Ureter (tissue), 1 donor: ENCODE data around the gene PLA2G1B. TPM values are rescaled to one million over a fixed set of nuclear protein-coding genes. Genes with fewer than 3 reads are reported as not detected.

Source experiments
- total RNA-seq: library from RNA; stranded (reverse); gene quantifications from one replicate; pipeline ENCODE4 v1.2.4, GENCODE V29; 2023
- donor health status: DM: yes; HTN: yes; CAD: no.

The PLA2G1B gene
- total RNA-seq, 1 donor from 2014 or later, result not detected

Other genes starting within 250 kb of the PLA2G1B start
- gene RAB35, start 211.0 kb downstream of the PLA2G1B start, total RNA-seq, result 47.5 TPM
- 114 TPM for gene GCN1, start 133.1 kb downstream of the PLA2G1B start, total RNA-seq
- 2,124 TPM for gene RPLP0, start 126.7 kb downstream of the PLA2G1B start, total RNA-seq
- gene PXN, start 62.0 kb downstream of the PLA2G1B start, total RNA-seq, result 166 TPM
- gene RNU4-2, start 35.9 kb downstream of the PLA2G1B start, total RNA-seq, result 8,888 TPM
- 1,538 TPM for gene RNU4-1, start 34.5 kb downstream of the PLA2G1B start, total RNA-seq
- not detected for gene SIRT4, start 25.5 kb downstream of the PLA2G1B start, total RNA-seq
- 1.4 TPM for gene MSI1, start 41.4 kb upstream of the PLA2G1B start, total RNA-seq
- gene COX6A1, start 110.3 kb upstream of the PLA2G1B start, total RNA-seq, result 321 TPM
- gene TRIAP1, start 118.6 kb upstream of the PLA2G1B start, total RNA-seq, result 15.8 TPM
- gene GATC, start 118.7 kb upstream of the PLA2G1B start, total RNA-seq, result 22.5 TPM
- gene SRSF9, start 142.0 kb upstream of the PLA2G1B start, total RNA-seq, result 155 TPM
- 313 TPM for gene DYNLL1, start 168.3 kb upstream of the PLA2G1B start, total RNA-seq
- gene COQ5, start 201.4 kb upstream of the PLA2G1B start, total RNA-seq, result 28.8 TPM
- 236 TPM for gene RNF10, start 206.6 kb upstream of the PLA2G1B start, total RNA-seq